WTC11 (cell line): ENCODE results near the gene PEAK1. TPM values are rescaled to one million over a fixed set of nuclear protein-coding genes. Genes with fewer than 3 reads are reported as not detected.

Experiments used
- ATAC-seq: fragments of 200-7000 bp; cut with Tn5 transposase; 2 replicates; pipeline ENCODE4 v1.10.0; 2021; ENCODE audit warnings: mild to moderate bottlenecking, moderate library complexity
- CTCF ChIA-PET: fragments of 300-600 bp; sonication (Branson Sonifier 250); formaldehyde crosslinking; loops from one replicate; lab custom pipeline; 2021; ENCODE audit warnings: antibody characterized with exemption; lab: Charles Lee
- POLR2A ChIA-PET: fragments of 350-600 bp; sonication (Branson Sonifier 250); formaldehyde crosslinking; loops from one replicate; lab custom pipeline; 2021; ENCODE audit warnings: antibody characterized with exemption; lab: Charles Lee
- DNase-seq: peaks from one replicate; pipeline ENCODE4 v3.0.0; 2021; ENCODE audit warnings: low spot score
- H3K27ac Mint-ChIP-seq: 2 replicates; pipeline ENCODE4 v1.8.0; 2021; ENCODE audit warnings: mixed read lengths
- H3K27me3 Mint-ChIP-seq: 2 replicates; pipeline ENCODE4 v1.8.0; 2021; ENCODE audit warnings: low read depth, mild to moderate bottlenecking, moderate library complexity, mixed read lengths
- H3K36me3 Mint-ChIP-seq: 2 replicates; pipeline ENCODE4 v1.8.0; 2021; ENCODE audit warnings: mixed read lengths
- H3K4me1 Mint-ChIP-seq: 2 replicates; pipeline ENCODE4 v1.8.0; 2022; ENCODE audit warnings: mixed read lengths
- H3K4me3 Mint-ChIP-seq: 2 replicates; pipeline ENCODE4 v1.8.0; 2021; ENCODE audit warnings: mild to moderate bottlenecking, moderate library complexity, mixed read lengths
- H3K9me3 Mint-ChIP-seq: 2 replicates; pipeline ENCODE4 v1.8.0; 2021; ENCODE audit warnings: mixed read lengths
- AFF4 ChIP-seq: sonication (generic); formaldehyde crosslinking; IDR thresholded peaks from 2 replicates; pipeline ENCODE4 v1.8.1; 2023; ENCODE audit warnings: mild to moderate bottlenecking, missing genetic modification reagents, borderline replicate concordance
- AR ChIP-seq: fragments of 250-450 bp; sonication (Bioruptor Pico); IDR thresholded peaks from 2 replicates; pipeline ENCODE4 v1.9.0; 2021; ENCODE audit warnings: mild to moderate bottlenecking
- ATF3 ChIP-seq: sonication (generic); formaldehyde crosslinking; conservative IDR thresholded peaks from 2 replicates; pipeline ENCODE4 v1.8.1; 2022; ENCODE audit warnings: mild to moderate bottlenecking, missing genetic modification reagents
- ATF6 ChIP-seq: sonication (generic); formaldehyde crosslinking; IDR thresholded peaks from 2 replicates; pipeline ENCODE4 v1.8.1; 2023; ENCODE audit warnings: mild to moderate bottlenecking, missing genetic modification reagents
- ESRRA ChIP-seq: sonication (generic); formaldehyde crosslinking; IDR thresholded peaks from 2 replicates; pipeline ENCODE4 v1.8.1; 2022; ENCODE audit warnings: mild to moderate bottlenecking, missing genetic modification reagents, borderline replicate concordance
- ETV6 ChIP-seq: sonication (generic); formaldehyde crosslinking; IDR thresholded peaks from 2 replicates; pipeline ENCODE4 v1.8.1; 2022; ENCODE audit warnings: mild to moderate bottlenecking, missing genetic modification reagents
- IRF1 ChIP-seq: sonication (generic); formaldehyde crosslinking; IDR thresholded peaks from 2 replicates; pipeline ENCODE4 v1.8.0; 2023; ENCODE audit warnings: missing genetic modification reagents
- JAZF1 ChIP-seq: fragments of 250-450 bp; sonication (Bioruptor Pico); IDR thresholded peaks from 2 replicates; pipeline ENCODE4 v1.9.0; 2021; ENCODE audit warnings: moderate library complexity, mild to moderate bottlenecking, inconsistent platforms
- JUN ChIP-seq: sonication (generic); formaldehyde crosslinking; IDR thresholded peaks from 2 replicates; pipeline ENCODE4 v1.8.0; 2023; ENCODE audit warnings: mild to moderate bottlenecking, missing genetic modification reagents
- NFYB ChIP-seq: sonication (generic); formaldehyde crosslinking; conservative IDR thresholded peaks from 2 replicates; pipeline ENCODE4 v1.8.0; 2022; ENCODE audit warnings: low read depth, missing genetic modification reagents
- OVOL2 ChIP-seq: fragments of 250-450 bp; sonication (Bioruptor Pico); IDR thresholded peaks from 2 replicates; pipeline ENCODE4 v1.9.0; 2021; ENCODE audit warnings: mild to moderate bottlenecking, borderline replicate concordance
- PREB ChIP-seq: sonication (generic); formaldehyde crosslinking; IDR thresholded peaks from 2 replicates; pipeline ENCODE4 v1.8.1; 2022; ENCODE audit warnings: mild to moderate bottlenecking, missing genetic modification reagents, moderate library complexity, borderline replicate concordance
- RORB ChIP-seq: fragments of 250-450 bp; sonication (Bioruptor Pico); IDR thresholded peaks from 2 replicates; pipeline ENCODE4 v1.9.0; 2021; ENCODE audit warnings: mild to moderate bottlenecking
- SMAD3 ChIP-seq: sonication (generic); formaldehyde crosslinking; IDR thresholded peaks from 2 replicates; pipeline ENCODE4 v1.8.0; 2022; ENCODE audit warnings: missing genetic modification reagents, mild to moderate bottlenecking, borderline replicate concordance
- TCF7 ChIP-seq: sonication (generic); formaldehyde crosslinking; IDR thresholded peaks from 2 replicates; pipeline ENCODE4 v1.8.0; 2022; ENCODE audit warnings: mild to moderate bottlenecking, low read depth, missing genetic modification reagents, moderate library complexity
- ZNF317 ChIP-seq: sonication (generic); formaldehyde crosslinking; IDR thresholded peaks from 2 replicates; pipeline ENCODE4 v1.8.1; 2023; ENCODE audit warnings: low read depth, mild to moderate bottlenecking, moderate library complexity, missing genetic modification reagents, borderline replicate concordance
- ZNF425 ChIP-seq: fragments of 250-450 bp; sonication (Bioruptor Pico); conservative IDR thresholded peaks from 2 replicates; pipeline ENCODE4 v1.9.0; 2021; ENCODE audit warnings: mild to moderate bottlenecking
- ZSCAN18 ChIP-seq: fragments of 250-450 bp; sonication (Bioruptor Pico); IDR thresholded peaks from 2 replicates; pipeline ENCODE4 v2.1.2; 2022; ENCODE audit warnings: mild to moderate bottlenecking, moderate library complexity
- total RNA-seq: library from RNA; stranded (reverse); gene quantifications from 3 replicates; pipeline ENCODE4 v1.2.3, GENCODE V29; 2021

The PEAK1 gene
- total RNA-seq, 1 experiment from 2014 or later, result 49.0 TPM

- Mint-ChIP-seq H3K27me3 (no peaks in the 10 kb centered on the region), H3K27ac (no peak overlapping the region), H3K36me3 (0 out of 2 replicates have a peak, but pooled peaks cover 3% of the 10 kb centered on the region), H3K9me3 (peaks cover 4% of the 10 kb centered on the region), H3K4me3 (no peak overlapping the region), H3K4me1 (peaks cover 51% of the 10 kb centered on the region)
- ChIA-PET CTCF (no interaction called here), POLR2A (no interaction called here)
- ATAC-seq (no peak), DNase-seq (no peak)
- TF ChIP-seq IRF1 (CRISPR knock-in tag), result no peak
- no peak for TF ChIP-seq ESRRA (CRISPR knock-in tag)
- no peak for TF ChIP-seq OVOL2
- TF ChIP-seq ZSCAN18, result no peak
- no peak for TF ChIP-seq AFF4 (CRISPR knock-in tag)
- TF ChIP-seq AR (CRISPR knock-in tag), result no peak
- TF ChIP-seq ZNF317, result no peak
- TF ChIP-seq ATF6, result no peak
- no peak for TF ChIP-seq SMAD3
- no peak for TF ChIP-seq RORB (CRISPR knock-in tag)
- no peak for TF ChIP-seq JUN (CRISPR knock-in tag)
These were observed 114.0 kb downstream of the PEAK1 start for GRCh38 chr15:77305953-77306352.

GRCh38 chr15:77296773-77297337, 123.0 kb downstream of the PEAK1 start:
- no peaks in the 10 kb centered on the region for H3K4me1 Mint-ChIP-seq
- DNase-seq (no peak), ATAC-seq (no peak)
- peaks cover 5% of the 10 kb centered on the region; the same call in 1 of the 2 replicates for H3K9me3 Mint-ChIP-seq
- H3K4me3 Mint-ChIP-seq, result no peak overlapping the region
- H3K27ac Mint-ChIP-seq, result no peak overlapping the region
- CTCF ChIA-PET, result no interaction called here
- POLR2A ChIA-PET, result no interaction called here
- H3K27me3 Mint-ChIP-seq, result no peaks in the 10 kb centered on the region
- H3K36me3 Mint-ChIP-seq, result peaks cover 2% of the 10 kb centered on the region; the same call in 1 of the 2 replicates
- TF ChIP-seq JUN (CRISPR knock-in tag), result no peak
- TF ChIP-seq TCF7 (CRISPR knock-in tag), result no peak
- no peak for TF ChIP-seq OVOL2
- TF ChIP-seq ATF3 (CRISPR knock-in tag), result no peak
- no peak for TF ChIP-seq NFYB (CRISPR knock-in tag)
- TF ChIP-seq IRF1 (CRISPR knock-in tag), result no peak
- TF ChIP-seq PREB (CRISPR knock-in tag), result no peak
- TF ChIP-seq JAZF1 (CRISPR knock-in tag), result no peak
- no peak for TF ChIP-seq ETV6
- TF ChIP-seq ZNF425 (CRISPR knock-in tag), result no peak
- no peak for TF ChIP-seq ESRRA (CRISPR knock-in tag)
